Measurements from ENCODE around the gene PDHB. TPM values are rescaled to one million over a fixed set of nuclear protein-coding genes. Genes with fewer than 3 reads are reported as not detected.

Gene PDHB
- polyA plus RNA-seq, 3 donors, result 123 to 130 (median 128) TPM

GRCh38 chr3:58408906-58409305 is 24.7 kb downstream of the PDHB start:
- no peak for DNase-seq (ENCODE audit: low read depth in 3 of 3, low spot score in 2 of 3)

DNA sequence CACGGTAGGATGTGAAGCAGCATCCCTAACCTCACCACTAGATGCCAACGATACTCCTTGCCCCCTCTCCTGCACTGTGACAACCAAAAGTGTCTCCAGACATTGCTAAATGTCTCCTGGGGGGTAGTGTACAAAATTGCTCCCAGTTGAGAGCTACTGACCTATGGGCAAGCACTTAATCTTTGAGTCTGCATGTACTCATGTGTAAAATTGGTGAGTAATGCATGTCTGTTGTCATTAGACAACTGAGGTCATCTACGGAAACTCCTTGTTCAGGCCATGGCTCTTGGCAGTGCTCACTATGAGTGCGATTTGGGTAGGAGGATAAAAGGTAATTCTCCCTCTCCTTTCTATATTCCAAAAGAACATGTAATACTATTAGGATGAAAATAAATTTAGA is 29.2 kb downstream of the PDHB start:
- no peak for DNase-seq (ENCODE audit: low read depth in 3 of 3, low spot score in 2 of 3)

GRCh38 chr3:58403513-58404109 is 30.0 kb downstream of the PDHB start:
- DNase-seq (ENCODE audit: low read depth in 3 of 3, low spot score in 2 of 3), result no peak

DNA sequence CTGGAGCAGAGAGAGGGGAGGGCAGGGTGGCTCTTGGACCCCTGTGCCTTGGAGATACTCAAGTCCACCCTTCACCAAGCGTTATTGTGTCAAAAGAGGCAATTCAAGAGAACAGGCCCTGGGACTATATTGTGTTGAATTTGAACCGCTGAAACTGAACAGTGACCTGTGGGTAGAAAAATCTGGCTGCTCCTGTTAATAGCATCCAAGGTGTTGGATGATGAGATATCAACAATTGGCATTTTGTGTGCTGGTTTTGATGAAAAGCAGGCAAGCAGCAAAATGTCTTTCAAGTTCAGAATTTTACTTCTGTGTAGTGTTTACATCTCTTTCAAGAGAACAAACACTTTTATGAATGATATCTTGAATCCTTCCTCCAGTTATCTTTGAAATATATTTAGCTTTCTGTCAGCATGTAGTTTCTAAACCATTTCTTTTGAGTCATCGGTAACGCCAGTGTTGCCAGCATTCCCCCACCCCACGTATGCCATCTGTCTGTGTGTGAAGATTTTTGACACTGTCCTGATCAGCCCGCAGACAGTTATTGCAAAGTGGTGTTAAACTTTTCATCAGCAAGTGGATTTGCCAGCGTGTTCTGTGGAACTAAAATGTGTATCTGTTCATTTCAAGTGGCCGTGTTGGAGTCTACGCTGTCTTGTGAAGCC is 34.8 kb downstream of the PDHB start:
- DNase-seq (ENCODE audit: low read depth in 3 of 3, low spot score in 2 of 3), result no peak

DNA sequence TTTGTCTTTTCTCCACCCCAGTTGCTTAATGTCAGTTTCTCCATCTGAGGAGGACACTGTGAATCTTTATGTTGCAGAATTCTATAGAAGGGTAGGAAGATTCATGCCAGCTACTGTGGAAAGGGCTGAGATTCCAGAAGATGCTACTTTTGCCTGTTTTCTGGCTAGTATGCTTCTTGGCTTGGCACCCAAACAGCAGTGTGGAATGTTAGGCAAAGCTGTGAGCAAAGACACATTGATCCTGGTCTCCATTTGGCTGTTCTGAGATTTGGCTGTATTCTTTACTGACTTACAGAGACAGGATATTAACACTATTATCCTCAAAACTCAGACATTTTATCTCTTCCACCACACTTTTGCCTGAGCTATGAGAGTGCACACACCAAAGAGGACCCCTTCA is 39.3 kb downstream of the PDHB start:
- DNase-seq (ENCODE audit: low read depth in 3 of 3, low spot score in 2 of 3), result no peak

DNA sequence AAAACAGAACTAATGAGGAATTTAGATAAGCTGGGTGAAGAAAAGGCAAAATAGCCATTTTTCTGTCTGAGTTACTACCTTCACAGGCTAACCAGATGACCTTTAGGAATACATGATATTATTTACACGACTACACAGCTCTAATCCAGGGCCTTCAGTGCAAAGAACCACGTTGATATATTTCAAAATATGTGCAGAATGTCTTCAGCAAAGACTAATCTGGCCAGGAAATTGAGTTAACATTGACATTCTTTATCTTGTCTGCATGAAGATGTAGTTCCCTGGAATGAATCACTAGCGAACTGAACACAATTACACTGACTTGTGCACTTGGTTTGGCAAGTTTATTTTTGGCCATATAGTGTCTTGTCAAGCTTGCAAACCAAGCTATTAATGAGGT is 41.5 kb downstream of the PDHB start:
- no peak for DNase-seq (ENCODE audit: low read depth in 3 of 3, low spot score in 2 of 3)

DNA sequence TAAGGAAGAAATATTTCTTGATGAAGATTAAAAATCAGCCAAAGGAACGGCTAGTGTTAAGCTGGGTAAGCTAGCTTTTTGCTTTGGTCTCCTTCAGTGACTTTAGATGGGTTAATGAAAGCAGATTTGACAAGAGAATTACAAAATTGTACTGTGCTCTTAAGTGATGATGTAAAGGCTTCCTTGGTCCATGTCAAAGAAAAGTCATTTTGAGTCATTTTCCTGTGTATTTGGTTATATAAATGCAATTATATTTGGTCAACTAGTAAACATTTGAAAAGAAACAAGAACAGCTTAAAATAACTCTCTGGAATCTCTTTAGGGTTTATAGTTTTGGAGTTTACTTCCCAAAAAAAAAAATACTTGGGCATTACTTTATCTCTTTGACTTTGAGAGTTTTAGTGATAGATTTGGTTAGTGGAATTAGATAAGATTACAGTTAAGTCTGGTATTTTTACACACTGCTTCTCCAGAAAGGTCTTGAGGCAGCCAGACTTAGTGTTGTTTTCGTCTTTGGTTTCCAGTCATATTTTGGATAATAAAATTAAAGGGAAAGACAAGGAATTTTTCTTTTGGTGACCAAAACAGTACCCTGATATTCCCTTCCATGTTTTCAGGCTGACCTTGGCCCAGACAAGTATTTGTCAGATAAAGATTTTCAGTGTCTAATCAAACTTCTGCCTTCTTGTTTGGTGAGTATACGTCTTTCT is 42.3 kb downstream of the PDHB start:
- no peak for DNase-seq (ENCODE audit: low read depth in 3 of 3, low spot score in 2 of 3)

DNA sequence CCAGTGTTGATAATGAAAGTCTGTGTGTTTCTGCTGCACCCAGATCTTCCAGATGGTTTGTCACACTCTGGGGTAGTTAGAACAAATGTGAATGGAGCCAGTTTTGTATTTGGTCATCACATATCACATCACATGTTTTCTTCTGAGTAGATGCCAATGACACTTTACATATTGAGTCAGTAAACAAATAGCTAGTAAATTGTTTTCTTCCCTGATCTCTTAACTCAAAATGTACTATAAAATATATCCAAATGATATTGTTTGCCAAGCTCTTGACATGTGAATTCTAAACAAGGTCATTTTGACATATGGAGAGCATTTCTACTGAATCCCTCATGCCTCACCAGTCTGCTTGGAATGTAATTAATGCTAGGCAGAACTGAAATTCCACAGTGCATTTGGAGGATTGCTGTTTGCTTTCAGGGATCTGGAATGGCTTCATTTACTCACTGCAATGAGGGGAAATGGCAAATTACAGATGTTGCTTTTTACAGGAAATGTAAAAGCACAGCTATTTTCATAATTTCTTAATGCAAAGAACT is 45.0 kb downstream of the PDHB start:
- DNase-seq (ENCODE audit: low read depth in 3 of 3, low spot score in 2 of 3), result peak in 1 of 3 donors; percentile 63

DNA sequence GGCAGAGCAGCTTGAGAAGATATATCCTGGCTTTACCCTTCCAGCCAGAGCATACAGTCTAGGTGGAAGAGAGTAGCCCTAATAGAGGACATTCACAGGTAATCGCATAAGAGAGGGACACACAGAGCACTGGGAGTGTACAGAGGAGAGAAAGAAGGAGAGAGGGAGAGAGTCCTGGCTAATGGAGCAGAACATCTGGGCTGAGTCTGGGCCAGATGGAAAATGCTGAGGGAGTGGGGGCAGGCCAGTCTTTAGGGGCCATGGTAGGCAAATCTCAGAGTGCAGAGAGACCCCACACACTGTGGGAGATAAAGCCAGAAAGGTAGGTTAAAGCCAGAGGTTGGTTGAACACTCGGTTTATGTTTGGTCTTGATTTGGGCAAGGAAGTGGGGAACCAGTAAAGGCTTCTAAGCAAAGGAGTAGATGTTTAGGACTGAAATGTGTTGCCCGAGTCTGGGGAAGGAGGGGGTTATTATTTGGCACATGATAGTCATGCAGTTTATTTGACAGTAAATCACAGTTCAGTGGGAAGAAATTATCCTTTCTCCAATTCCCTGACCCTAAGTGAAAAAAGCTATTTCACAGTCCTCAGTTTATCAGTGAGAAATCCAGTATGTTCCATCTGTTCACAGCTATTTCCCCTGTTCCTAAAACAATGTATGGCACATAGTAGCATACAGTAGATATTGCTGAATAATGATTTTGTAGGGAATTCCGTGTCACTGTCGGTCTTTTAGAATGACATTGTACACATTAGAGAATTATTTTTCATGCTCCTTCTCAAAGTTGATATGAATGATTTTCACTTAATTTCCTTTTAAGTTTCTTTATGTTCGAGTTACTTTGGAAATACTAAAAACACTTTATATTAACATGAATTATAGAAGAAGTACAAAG is 45.7 kb downstream of the PDHB start:
- DNase-seq (ENCODE audit: low read depth in 3 of 3, low spot score in 2 of 3), result no peak

DNA sequence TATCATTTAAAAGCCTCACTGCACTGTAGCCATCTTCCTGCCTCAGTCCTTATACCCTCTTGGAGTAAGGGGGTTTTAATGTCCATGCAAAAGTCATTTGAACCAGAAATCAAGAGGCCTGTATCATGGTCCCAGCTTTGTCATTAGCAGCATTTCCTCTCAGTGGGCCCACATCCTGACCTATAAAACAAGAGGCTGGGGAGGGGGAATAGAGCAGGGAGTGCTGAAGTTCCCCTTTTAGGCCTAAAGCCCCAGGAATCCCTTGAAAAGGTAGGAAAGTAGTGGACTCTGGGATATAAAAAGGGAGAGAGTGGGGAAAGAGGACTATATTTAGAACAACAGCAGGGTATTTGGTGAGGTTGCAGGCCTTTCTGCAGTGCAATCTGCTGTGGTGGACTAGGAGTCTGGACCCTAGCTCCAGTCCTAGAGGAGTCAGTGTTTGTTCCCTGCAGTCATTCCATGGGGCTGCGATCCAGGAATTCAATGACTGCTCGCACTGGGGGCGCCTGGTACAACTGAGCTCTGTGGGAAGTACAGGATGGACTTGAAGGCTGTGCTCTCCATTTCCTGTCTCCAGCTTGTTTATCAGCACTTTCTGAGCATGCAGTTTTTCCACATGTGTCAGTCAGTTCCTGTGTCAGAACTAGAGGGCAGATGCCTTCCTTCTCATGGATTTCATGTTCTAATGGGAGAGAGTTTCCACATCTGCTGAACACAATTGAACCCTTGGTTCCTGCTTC is 46.8 kb downstream of the PDHB start:
- DNase-seq (ENCODE audit: low read depth in 3 of 3, low spot score in 2 of 3), result no peak

- no peak for DNase-seq (ENCODE audit: low read depth in 3 of 3, low spot score in 2 of 3)
These were observed 49.1 kb downstream of the PDHB start for GRCh38 chr3:58384381-58385090.

GRCh38 chr3:58383904-58384303 is 49.7 kb downstream of the PDHB start:
- DNase-seq (ENCODE audit: low read depth in 3 of 3, low spot score in 2 of 3), result no peak

- no peak for DNase-seq (ENCODE audit: low read depth in 3 of 3, low spot score in 2 of 3)
These were observed 50.2 kb downstream of the PDHB start for GRCh38 chr3:58383476-58383875.

- no peak for DNase-seq (ENCODE audit: low read depth in 3 of 3, low spot score in 2 of 3)
These were observed 54.1 kb downstream of the PDHB start for GRCh38 chr3:58379351-58380073.

DNA sequence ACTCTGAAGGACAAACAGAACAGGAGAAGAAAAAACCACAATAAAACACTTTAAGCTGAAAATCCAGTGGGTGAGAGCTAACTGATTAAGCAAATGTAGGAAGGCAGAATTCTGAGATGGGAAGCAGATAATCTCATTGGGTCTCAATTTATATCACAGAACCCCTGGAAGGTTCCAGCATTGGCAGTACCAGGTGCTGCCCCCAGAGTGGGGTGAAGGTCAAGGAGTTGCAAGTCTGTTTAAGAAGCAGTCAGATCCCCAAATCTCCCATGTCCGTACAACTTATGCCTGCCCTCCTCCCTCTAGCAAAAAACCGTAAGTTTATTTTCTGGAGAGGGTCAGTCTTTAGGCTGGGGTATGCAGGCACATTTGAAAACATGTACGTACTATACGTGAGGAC is 55.9 kb downstream of the PDHB start:
- no peak for DNase-seq (ENCODE audit: low read depth in 3 of 3, low spot score in 2 of 3)
